Stimulated activated CD4-positive, alpha-beta T cell treated with anti-CD3 and anti-CD28 coated beads, Interleukin-4, amount 100 ng/mL, for 1 hour (primary cell): ENCODE measurements around the gene TIMM50.
A peak's percentile ranks its signal among the peaks of the same experiment; 100 is the strongest.
"Not testable (repeated sequence)": the region's sequence is repeated elsewhere in the genome, so short reads cannot be mapped to it uniquely, and the experiment has no call there.

Experiments used
- DNase-seq: peaks from one replicate; pipeline ENCODE4 v3.0.0-alpha.2; 2020

The TIMM50 gene

GRCh38 chr19:39470724-39471339 lies 9.8 kb upstream of the TIMM50 start:
- DNase-seq = no peak

- DNase-seq = no peak
Measured at GRCh38 chr19:39471756-39472536, 8.7 kb upstream of the TIMM50 start.

- no peak for DNase-seq
Measured at GRCh38 chr19:39472746-39473442, 7.7 kb upstream of the TIMM50 start.

- DNase-seq = no peak
Measured at GRCh38 chr19:39473443-39473960, 7.1 kb upstream of the TIMM50 start.

GRCh38 chr19:39474139-39474620 lies 6.5 kb upstream of the TIMM50 start:
- peak; percentile 83 for DNase-seq

- no peak for DNase-seq
Measured at GRCh38 chr19:39475748-39476147, 4.9 kb upstream of the TIMM50 start.

GRCh38 chr19:39479319-39479801 lies 1.3 kb upstream of the TIMM50 start:
- DNase-seq = not testable (repeated sequence)

GRCh38 chr19:39479916-39480315 lies 722 bp upstream of the TIMM50 start:
- no peak for DNase-seq

- no peak for DNase-seq
Measured at GRCh38 chr19:39481229-39481545, 549 bp downstream of the TIMM50 start.

- no peak for DNase-seq
Measured at GRCh38 chr19:39481676-39482075, 1.0 kb downstream of the TIMM50 start.

- DNase-seq = no peak
Measured at GRCh38 chr19:39483141-39483540, 2.5 kb downstream of the TIMM50 start.

GRCh38 chr19:39489756-39490155 lies 9.1 kb downstream of the TIMM50 start:
- no peak for DNase-seq

- DNase-seq = no peak
Measured at GRCh38 chr19:39492225-39492624, 11.6 kb downstream of the TIMM50 start.

- DNase-seq = no peak
Measured at GRCh38 chr19:39492788-39493187, 12.2 kb downstream of the TIMM50 start.

GRCh38 chr19:39494661-39495060 lies 14.0 kb downstream of the TIMM50 start:
- no peak for DNase-seq

- no peak for DNase-seq
Measured at GRCh38 chr19:39496063-39496462, 15.4 kb downstream of the TIMM50 start.

GRCh38 chr19:39497701-39497995 lies 17.0 kb downstream of the TIMM50 start:
- no peak for DNase-seq

- DNase-seq = no peak
Measured at GRCh38 chr19:39497996-39498797, 17.6 kb downstream of the TIMM50 start.

- DNase-seq = peak; percentile 22
Measured at GRCh38 chr19:39498798-39499642, 18.4 kb downstream of the TIMM50 start, which contains the start of gene DLL3. DLL3 (plus strand) TSS chr19:39498947; CDS start chr19:39498975, 28 bp downstream.

- DNase-seq = no peak
Measured at GRCh38 chr19:39499932-39500331, 19.3 kb downstream of the TIMM50 start.

- no peak for DNase-seq
Measured at GRCh38 chr19:39500543-39500942, 19.9 kb downstream of the TIMM50 start.

GRCh38 chr19:39501340-39501739 lies 20.7 kb downstream of the TIMM50 start:
- DNase-seq = no peak
